HCT116 (cell line): Measurements from ENCODE around the gene EXOC6B. TPM values are rescaled to one million over a fixed set of nuclear protein-coding genes. Genes with fewer than 3 reads are reported as not detected.

Experiments used
- ATAC-seq: fragments of 200-7000 bp; cut with Tn5 transposase; 2 replicates; pipeline ENCODE4 v1.9.1; 2020; ENCODE audit warnings: mild to moderate bottlenecking, moderate library complexity
- BruUV-seq: library from RNA; stranded (reverse); fragments of 400-500 nt; replicated peaks from 2 replicates; lab custom pipeline; 2021; lab: Mats Ljungman, UMichigan
- CTCF ChIA-PET: fragments of 300-600 bp; sonication (Branson Sonifier 250); formaldehyde crosslinking; loops from one replicate; lab custom pipeline; 2021; ENCODE audit warnings: antibody characterized with exemption; lab: Charles Lee
- POLR2A ChIA-PET: fragments of 300-600, 350-600 bp; sonication (Branson Sonifier 250); formaldehyde crosslinking; loops from one replicate; lab custom pipeline; 2021; ENCODE audit warnings: antibody characterized with exemption; lab: Charles Lee
- RAD21 ChIA-PET, 2 experiments: fragments of 300-600 bp; sonication (Branson Sonifier 250); formaldehyde crosslinking; loops; one replicate each; lab custom pipeline; 2023; ENCODE audit warnings: low total read pairs in 2 of 2; ENCODE audit not compliant: uncharacterized antibody in 2 of 2, unreplicated experiment in 2 of 2, low non-redundant PET in 1 of 2; lab: Charles Lee
- DNase-seq: peaks from one replicate; pipeline ENCODE4 v3.0.0-alpha.2; 2010; ENCODE audit warnings: low read depth, low spot score
- H2AFZ ChIP-seq: fragments of 200-600 bp; shearing (Covaris generic), sonication (generic); 2 replicates; pipeline ENCODE4 v1.6.1; 2017; ENCODE audit warnings: low read depth, mixed run types, mixed read lengths, antibody characterized with exemption, low read length; ENCODE audit not compliant: poor library complexity, severe bottlenecking
- H3K27ac ChIP-seq: 2 replicates; pipeline ENCODE4 v1.5.1; 2012; ENCODE audit warnings: low read depth, low read length
- H3K27me3 ChIP-seq: fragments of 200-600 bp; sonication (generic); 2 replicates; pipeline ENCODE4 v1.6.1; 2016; ENCODE audit warnings: mixed run types, low read length, mixed read lengths; ENCODE audit not compliant: insufficient read depth
- H3K36me3 ChIP-seq, 2 experiments: fragments of 200-500 bp in 1 of 2; fragments of 200-600 bp in 1 of 2; sonication (Bioruptor generic) in 1 of 2; sonication (generic) in 1 of 2; 2 replicates each; pipeline versions ENCODE4 v1.5.1 to v1.6.1; 2014 to 2016; ENCODE audit warnings: low read length in 2 of 2, inconsistent platforms in 1 of 2, mixed read lengths in 1 of 2, mixed run types in 1 of 2; ENCODE audit not compliant: insufficient read depth in 2 of 2, control insufficient read depth in 1 of 2
- H3K4me1 ChIP-seq, 2 experiments: fragments of 200-600 bp in 1 of 2; sonication (generic) in 1 of 2; 2 replicates each; pipeline versions ENCODE4 v1.5.1 to v1.6.1; 2012 to 2017; ENCODE audit warnings: low read length in 2 of 2, inconsistent platforms in 1 of 2, mild to moderate bottlenecking in 1 of 2, mixed read lengths in 1 of 2, mixed run types in 1 of 2, moderate library complexity in 1 of 2; ENCODE audit not compliant: insufficient read depth in 2 of 2, control insufficient read depth in 1 of 2
- H3K4me2 ChIP-seq: fragments of 200-600 bp; sonication (generic); 2 replicates; pipeline ENCODE4 v1.6.1; 2017; ENCODE audit warnings: mixed run types, low read length, mixed read lengths
- H3K4me3 ChIP-seq, 2 experiments: fragments of 200-600 bp in 1 of 2; sonication (generic) in 1 of 2; replicated peaks in 1 of 2; 2 replicates each; pipeline ENCODE4 v1.5.1; 2011 to 2016; ENCODE audit warnings: low read length in 2 of 2, control low read depth in 1 of 2, low read depth in 1 of 2, mild to moderate bottlenecking in 1 of 2, mixed read lengths in 1 of 2, mixed run types in 1 of 2
- H3K79me2 ChIP-seq: fragments of 200-600 bp; sonication (generic); 2 replicates; pipeline ENCODE4 v1.6.1; 2017; ENCODE audit warnings: mild to moderate bottlenecking, mixed run types, low read length, moderate library complexity, mixed read lengths; ENCODE audit not compliant: insufficient read depth
- H3K9ac ChIP-seq: fragments of 200-600 bp; sonication (generic); 2 replicates; pipeline ENCODE4 v1.6.1; 2016; ENCODE audit warnings: low read length, mixed read lengths
- H3K9me2 ChIP-seq: fragments of 200-600 bp; sonication (generic), shearing (Covaris generic); 2 replicates; pipeline ENCODE4 v1.6.1; 2017; ENCODE audit warnings: mixed run types, mild to moderate bottlenecking, moderate library complexity; ENCODE audit not compliant: insufficient read depth
- H3K9me3 ChIP-seq, 2 experiments: fragments of 200-500 bp in 1 of 2; fragments of 200-600 bp in 1 of 2; sonication (Bioruptor generic) in 1 of 2; sonication (generic) in 1 of 2; 2 replicates each; pipeline ENCODE4 v1.6.1; 2014 to 2017; ENCODE audit warnings: low read length in 2 of 2, mixed read lengths in 2 of 2, inconsistent platforms in 1 of 2, low read depth in 1 of 2, mild to moderate bottlenecking in 1 of 2, mixed run types in 1 of 2, moderate library complexity in 1 of 2; ENCODE audit not compliant: control insufficient read depth in 1 of 2, insufficient read depth in 1 of 2
- H4K20me1 ChIP-seq: fragments of 200-600 bp; sonication (generic), shearing (Covaris generic); 2 replicates; pipeline ENCODE4 v1.6.1; 2017; ENCODE audit warnings: mixed run types, mild to moderate bottlenecking, moderate library complexity; ENCODE audit not compliant: insufficient read depth
- CBX3 ChIP-seq: IDR thresholded peaks from 2 replicates; pipeline ENCODE4 v1.6.1; 2012; ENCODE audit warnings: low read depth
- CTCF ChIP-seq, 3 experiments: fragments of 200-600 bp in 1 of 3; sonication (generic) in 1 of 3; IDR thresholded peaks in 2 of 3; conservative IDR thresholded peaks in 1 of 3; 2 replicates each; pipeline ENCODE4 v1.5.1; 2012 to 2017; ENCODE audit warnings: low read depth in 2 of 3, low read length in 2 of 3, antibody characterized with exemption in 1 of 3, borderline replicate concordance in 1 of 3, control low read depth in 1 of 3, mild to moderate bottlenecking in 1 of 3, mixed read lengths in 1 of 3, mixed run types in 1 of 3, moderate library complexity in 1 of 3; ENCODE audit not compliant: insufficient read depth in 1 of 3
- ELF1 ChIP-seq: IDR thresholded peaks from 2 replicates; pipeline ENCODE4 v1.6.1; 2012; ENCODE audit warnings: low read depth, borderline replicate concordance
- EZH2phosphoT487 ChIP-seq: fragments of 200-600 bp; IDR thresholded peaks from 2 replicates; pipeline ENCODE4 v1.6.1; 2018; ENCODE audit warnings: antibody characterized with exemption, borderline replicate concordance
- JUND ChIP-seq: IDR thresholded peaks from 2 replicates; pipeline ENCODE4 v1.6.1; 2012
- MAX ChIP-seq: IDR thresholded peaks from 2 replicates; pipeline ENCODE4 v1.6.1; 2012
- POLR2A ChIP-seq: IDR thresholded peaks from 2 replicates; pipeline ENCODE4 v1.7.0; 2011; ENCODE audit warnings: borderline replicate concordance; ENCODE audit not compliant: insufficient read depth, insufficient read length; ENCODE audit errors: extremely low read depth
- POLR2AphosphoS5 ChIP-seq: IDR thresholded peaks from 2 replicates; pipeline ENCODE4 v1.6.1; 2011; ENCODE audit warnings: mild to moderate bottlenecking, low read depth, low read length, moderate library complexity
- REST ChIP-seq: IDR thresholded peaks from 2 replicates; pipeline ENCODE4 v1.6.1; 2012; ENCODE audit warnings: low read depth
- SP1 ChIP-seq: IDR thresholded peaks from 2 replicates; pipeline ENCODE4 v1.6.1; 2012; ENCODE audit warnings: low read depth
- SRF ChIP-seq: IDR thresholded peaks from 2 replicates; pipeline ENCODE4 v1.6.1; 2012; ENCODE audit warnings: low read depth
- YY1 ChIP-seq: IDR thresholded peaks from 2 replicates; pipeline ENCODE4 v1.6.1; 2011; ENCODE audit warnings: low read length, low read depth, moderate library complexity, mild to moderate bottlenecking; ENCODE audit not compliant: insufficient replicate concordance; ENCODE audit errors: extremely low read depth
- ZFX ChIP-seq: fragments of 450-650 bp; IDR thresholded peaks from 2 replicates; pipeline ENCODE4 v1.6.1; 2017
- ZNF274 ChIP-seq: fragments of 200-500 bp; sonication (Bioruptor generic); IDR thresholded peaks from 2 replicates; pipeline ENCODE4 v1.6.1; 2014; ENCODE audit warnings: mild to moderate bottlenecking, low read depth, low read length, inconsistent platforms
- intact Hi-C: fragments of 100-400 bp; cut with micrococcal nuclease; formaldehyde crosslinking; loops from 2 replicates; pipeline ENCODE4 v1.10.0; 2022
- total RNA-seq: library from RNA; stranded (reverse); gene quantifications from one replicate; pipeline ENCODE4 v1.2.1, GENCODE V29; 2021; ENCODE audit not compliant: unreplicated experiment

Gene EXOC6B
- total RNA-seq, 1 experiment from 2014 or later: 25.4 TPM

- CTCF ChIA-PET: no interaction called here
- no peak for TF ChIP-seq CBX3
- TF ChIP-seq POLR2A: no peak
- no peak for TF ChIP-seq REST
- TF ChIP-seq, all 23 proteins: peak for 0
- ChIA-PET POLR2A (interaction anchor here (1.5 kb wide), 1 partner anchor 105 kb away, joined by 3 read pairs; no protein-coding TSS in a partner anchor), RAD21 (no interaction called here)
- H3K27me3 ChIP-seq: no peaks in the 10 kb centered on the region
- H3K4me3 ChIP-seq: no peak overlapping the region
- no peak overlapping the region for H3K27ac ChIP-seq
- H3K4me2 ChIP-seq: no peak overlapping the region
- H4K20me1 ChIP-seq: no peaks in the 10 kb centered on the region
- BruUV-seq: no TSS peak
- intact Hi-C loops: no loop called here
- no peak overlapping the region for H2AFZ ChIP-seq
- H3K9me3 ChIP-seq: peaks cover 0 to 4% of the 10 kb centered on the region in 2 experiments; a peak in 2 of 4 replicates
- H3K4me1 ChIP-seq: no peaks in the 10 kb centered on the region
- ATAC-seq: no peak
- H3K36me3 ChIP-seq: no peaks in the 10 kb centered on the region
- no peaks in the 10 kb centered on the region for H3K79me2 ChIP-seq
- no peak for DNase-seq
- H3K9me2 ChIP-seq: no peaks in the 10 kb centered on the region
- H3K9ac ChIP-seq: no peak overlapping the region
These were observed 68.6 kb downstream of the EXOC6B start for GRCh38 chr2:72757177-72757775.

GRCh38 chr2:72755647-72756423 is 70.0 kb downstream of the EXOC6B start:
- ATAC-seq (no peak), DNase-seq (no peak)
- Histone ChIP-seq H3K27ac (no peak overlapping the region), H3K9ac (no peak overlapping the region), H3K79me2 (no peaks in the 10 kb centered on the region), H4K20me1 (no peaks in the 10 kb centered on the region), H2AFZ (no peak overlapping the region), H3K9me2 (no peaks in the 10 kb centered on the region), H3K27me3 (no peaks in the 10 kb centered on the region), H3K4me2 (no peak overlapping the region), H3K4me1 (no peaks in the 10 kb centered on the region), H3K9me3 (no peaks in the 10 kb centered on the region), H3K36me3 (no peaks in the 10 kb centered on the region), H3K4me3 (no peak overlapping the region)
- CTCF ChIA-PET: interaction anchor here (1.4 kb wide), 1 partner anchor 107 kb away, joined by 4 read pairs; no protein-coding TSS in a partner anchor
- no TSS peak for BruUV-seq
- intact Hi-C loops: no loop called here
- RAD21 ChIA-PET: no interaction called here
- POLR2A ChIA-PET: no interaction called here
- TF ChIP-seq JUND (no peak), YY1 (no peak), EZH2phosphoT487 (no peak), POLR2AphosphoS5 (no peak), ZNF274 (no peak), ZFX (no peak), SRF (no peak), SP1 (no peak), POLR2A (no peak), CTCF (IDR thresholded peaks at IDR 0.05 in 2 of 3, conservative IDR thresholded peaks at IDR 0.05 in 1 of 3; ENCODE audit: borderline replicate concordance in 1 of 3, insufficient read depth in 1 of 3, low read depth in 2 of 3, low read length in 2 of 3) (no peak), ELF1 (no peak), MAX (no peak)
